NCI-H1930 (cell line): ENCODE measurements around the gene COX6B1.
"Not testable (repeated sequence)": the region's sequence is repeated elsewhere in the genome, so short reads cannot be mapped to it uniquely, and the experiment has no call there.

Source experiments
- DNase-seq, 2 experiments: peaks; one replicate each; lab custom pipeline; 2025; lab: John Stamatoyannopoulos, UW

The COX6B1 gene

GRCh38 chr19:35666251-35666913 lies 18.3 kb downstream of the COX6B1 start, which contains the start of gene UPK1A:
Gene UPK1A, plus strand, starts transcription at chr19:35666517. Its CDS starts 296 bp downstream, at chr19:35666813.
- no peak for DNase-seq

- no peak for DNase-seq
Measured at GRCh38 chr19:35669566-35669965, 21.4 kb downstream of the COX6B1 start.

- no peak for DNase-seq
Measured at GRCh38 chr19:35669974-35670373, 21.9 kb downstream of the COX6B1 start.

GRCh38 chr19:35670686-35671085 lies 22.6 kb downstream of the COX6B1 start:
- no peak for DNase-seq

GRCh38 chr19:35671818-35672217 lies 23.7 kb downstream of the COX6B1 start:
- no peak for DNase-seq

GRCh38 chr19:35673121-35673804 lies 25.1 kb downstream of the COX6B1 start:
- peak; percentile 32 to 65 for DNase-seq

- no peak for DNase-seq
Measured at GRCh38 chr19:35675589-35676140, 27.5 kb downstream of the COX6B1 start.

- no peak for DNase-seq
Measured at GRCh38 chr19:35689836-35690235, 41.7 kb downstream of the COX6B1 start.

GRCh38 chr19:35691106-35691505 lies 43.0 kb downstream of the COX6B1 start:
- not testable (repeated sequence) for DNase-seq

- DNase-seq, result no peak
Measured at GRCh38 chr19:35692010-35692409, 43.9 kb downstream of the COX6B1 start.

GRCh38 chr19:35693422-35693821 lies 45.3 kb downstream of the COX6B1 start:
- DNase-seq, result no peak

GRCh38 chr19:35693835-35694599 lies 45.9 kb downstream of the COX6B1 start:
- DNase-seq, result peak; percentile 86 to 90

GRCh38 chr19:35695895-35696422 lies 47.8 kb downstream of the COX6B1 start:
- DNase-seq, result no peak

- no peak for DNase-seq
Measured at GRCh38 chr19:35696835-35697234, 48.7 kb downstream of the COX6B1 start.

GRCh38 chr19:35702223-35703012 lies 54.3 kb downstream of the COX6B1 start:
- DNase-seq, result peak; percentile 98 to 99

- no peak for DNase-seq
Measured at GRCh38 chr19:35703343-35703742, 55.2 kb downstream of the COX6B1 start.

- DNase-seq, result no peak
Measured at GRCh38 chr19:35704218-35704617, 56.1 kb downstream of the COX6B1 start, which contains the start of gene ZBTB32. Gene ZBTB32, plus strand, starts transcription at chr19:35704558. Its CDS starts 10,069 bp downstream, at chr19:35714627.
